ENCODE data around the gene SESN3.
"Not testable (repeated sequence)": the region's sequence is repeated elsewhere in the genome, so short reads cannot be mapped to it uniquely, and the experiment has no call there.

Gene SESN3

GRCh38 chr11:95248666-95249467 is 17.9 kb upstream of the SESN3 start:
- ATAC-seq (no peak), DNase-seq (no peak)

- ATAC-seq (no peak), DNase-seq (no peak)
Measured at GRCh38 chr11:95247883-95248282, 16.9 kb upstream of the SESN3 start.

GRCh38 chr11:95247127-95247684 is 16.2 kb upstream of the SESN3 start:
- ATAC-seq (no peak), DNase-seq (no peak)

- ATAC-seq (no peak), DNase-seq (no peak)
Measured at GRCh38 chr11:95245581-95245980, 14.6 kb upstream of the SESN3 start.

GRCh38 chr11:95245038-95245437 is 14.0 kb upstream of the SESN3 start:
- ATAC-seq = peak; percentile 91
- DNase-seq = no peak

- ATAC-seq (no peak), DNase-seq (no peak)
Measured at GRCh38 chr11:95243673-95244072, 12.7 kb upstream of the SESN3 start.

GRCh38 chr11:95242845-95243605 is 12.0 kb upstream of the SESN3 start:
- ATAC-seq (no peak), DNase-seq (no peak)

- no peak for DNase-seq
- ATAC-seq = no peak
Measured at GRCh38 chr11:95242091-95242844, 11.3 kb upstream of the SESN3 start.

GRCh38 chr11:95241681-95242081 is 10.7 kb upstream of the SESN3 start:
- no peak for DNase-seq
- no peak for ATAC-seq

- no peak for DNase-seq
- no peak for ATAC-seq
Measured at GRCh38 chr11:95239871-95240649, 9.1 kb upstream of the SESN3 start.

- ATAC-seq = no peak
- no peak for DNase-seq
Measured at GRCh38 chr11:95232666-95233065, 1.7 kb upstream of the SESN3 start.

GRCh38 chr11:95231881-95232605 is 1.0 kb upstream of the SESN3 start:
- ATAC-seq (peak; percentile 33), DNase-seq (peak; percentile 73)

- DNase-seq = no peak
- ATAC-seq = no peak
Measured at GRCh38 chr11:95230810-95231126, 234 bp downstream of the SESN3 start.

GRCh38 chr11:95229993-95230809 is 801 bp downstream of the SESN3 start:
- DNase-seq (peak; percentile 49), ATAC-seq (peak; percentile 0)

GRCh38 chr11:95229199-95229992 is 1.6 kb downstream of the SESN3 start:
- ATAC-seq (no peak), DNase-seq (no peak)

- DNase-seq (no peak), ATAC-seq (no peak)
Measured at GRCh38 chr11:95228081-95228749, 2.8 kb downstream of the SESN3 start.

- DNase-seq = peak; percentile 25
- not testable (repeated sequence) for ATAC-seq
Measured at GRCh38 chr11:95227060-95227459, 3.9 kb downstream of the SESN3 start.

- DNase-seq (no peak), ATAC-seq (no peak)
Measured at GRCh38 chr11:95222817-95223216, 8.2 kb downstream of the SESN3 start.

GRCh38 chr11:95219599-95219998 is 11.4 kb downstream of the SESN3 start:
- no peak for ATAC-seq
- no peak for DNase-seq
